Measurements from ENCODE around the gene GPR39. TPM values are rescaled to one million over a fixed set of nuclear protein-coding genes. Genes with fewer than 3 reads are reported as not detected.

Gene GPR39
- total and polyA plus RNA-seq, 8 donors, result 3.9 to 24.4 (median 4.6) TPM

DNA sequence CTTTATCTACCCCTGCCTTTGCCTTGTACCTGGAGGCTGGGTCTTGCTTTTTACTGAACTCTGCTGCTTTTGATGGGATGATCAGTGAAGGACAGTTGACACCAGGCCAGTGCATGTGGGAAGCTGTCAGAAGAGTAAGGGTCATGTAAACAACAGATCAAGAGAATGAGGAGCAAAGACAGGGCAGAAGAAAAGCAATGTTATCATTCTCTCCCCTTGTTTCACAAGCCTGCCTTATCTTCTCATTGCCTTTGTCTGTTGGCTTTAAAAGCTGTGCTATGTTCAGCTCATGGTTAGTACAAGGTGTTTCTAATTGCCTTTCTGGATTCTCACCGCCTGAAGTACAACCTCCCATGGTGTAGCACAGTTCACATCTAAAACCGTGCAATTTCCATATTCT is 225.8 kb downstream of the GPR39 start:
- H3K27me3 ChIP-seq, result no peaks in the 10 kb centered on the region
- TF ChIP-seq CTCF (IDR thresholded peaks at IDR 0.05), result no peak
- no peak overlapping the region for H3K27ac ChIP-seq
- no peaks in the 10 kb centered on the region for H3K4me1 ChIP-seq
- intact Hi-C loops (cut with DNase I), result no loop called here
- H3K9me3 ChIP-seq, result no peaks in the 10 kb centered on the region
- ATAC-seq (no peak), DNase-seq (no peak)
- H3K4me3 ChIP-seq, result no peak overlapping the region
- no peaks in the 10 kb centered on the region for H3K36me3 ChIP-seq

DNA sequence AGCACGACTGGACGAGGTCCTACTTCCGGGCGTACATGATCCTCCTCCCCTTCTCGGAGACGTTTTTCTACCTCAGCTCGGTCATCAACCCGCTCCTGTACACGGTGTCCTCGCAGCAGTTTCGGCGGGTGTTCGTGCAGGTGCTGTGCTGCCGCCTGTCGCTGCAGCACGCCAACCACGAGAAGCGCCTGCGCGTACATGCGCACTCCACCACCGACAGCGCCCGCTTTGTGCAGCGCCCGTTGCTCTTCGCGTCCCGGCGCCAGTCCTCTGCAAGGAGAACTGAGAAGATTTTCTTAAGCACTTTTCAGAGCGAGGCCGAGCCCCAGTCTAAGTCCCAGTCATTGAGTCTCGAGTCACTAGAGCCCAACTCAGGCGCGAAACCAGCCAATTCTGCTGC is 228.6 kb downstream of the GPR39 start:
- intact Hi-C loops (cut with DNase I), result no loop called here
- TF ChIP-seq CTCF (IDR thresholded peaks at IDR 0.05), result no peak
- Histone ChIP-seq H3K4me3 (no peak overlapping the region), H3K27ac (no peak overlapping the region), H3K27me3 (no peaks in the 10 kb centered on the region), H3K9me3 (no peaks in the 10 kb centered on the region), H3K36me3 (no peaks in the 10 kb centered on the region), H3K4me1 (no peaks in the 10 kb centered on the region)
- DNase-seq (peak in 1 of 4 donors; percentile 73), ATAC-seq (peak; percentile 76)

- no peak overlapping the region for H3K27ac ChIP-seq
- DNase-seq (peak in 1 of 4 donors; percentile 32), ATAC-seq (no peak)
- TF ChIP-seq CTCF (IDR thresholded peaks at IDR 0.05), result no peak
- no peaks in the 10 kb centered on the region for H3K4me1 ChIP-seq
- no peaks in the 10 kb centered on the region for H3K27me3 ChIP-seq
- H3K9me3 ChIP-seq, result no peaks in the 10 kb centered on the region
- intact Hi-C loops (cut with DNase I), result no loop called here
- no peak overlapping the region for H3K4me3 ChIP-seq
- no peaks in the 10 kb centered on the region for H3K36me3 ChIP-seq
Observed at GRCh38 chr2:132645722-132646539, 229.3 kb downstream of the GPR39 start.

GRCh38 chr2:132646540-132647108 is 230.0 kb downstream of the GPR39 start:
- Histone ChIP-seq H3K9me3 (no peaks in the 10 kb centered on the region), H3K4me3 (no peak overlapping the region), H3K27ac (no peak overlapping the region), H3K4me1 (no peaks in the 10 kb centered on the region), H3K27me3 (no peaks in the 10 kb centered on the region), H3K36me3 (no peaks in the 10 kb centered on the region)
- intact Hi-C loops (cut with DNase I), result no loop called here
- ATAC-seq, result no peak
- no peak for TF ChIP-seq CTCF (IDR thresholded peaks at IDR 0.05)
- no peak for DNase-seq

Measured in left lung (tissue), 10 donors.